NCI-H2029 treated with DMSO at 0.1 percent for 48 hours (cell line): ENCODE results near the gene DCST1.

ENCODE experiments used
- DNase-seq: peaks from one replicate; lab custom pipeline; 2025; lab: John Stamatoyannopoulos, UW

The DCST1 gene

GRCh38 chr1:155075535-155075934 lies 41.9 kb downstream of the DCST1 start:
- DNase-seq, result no peak

DNA sequence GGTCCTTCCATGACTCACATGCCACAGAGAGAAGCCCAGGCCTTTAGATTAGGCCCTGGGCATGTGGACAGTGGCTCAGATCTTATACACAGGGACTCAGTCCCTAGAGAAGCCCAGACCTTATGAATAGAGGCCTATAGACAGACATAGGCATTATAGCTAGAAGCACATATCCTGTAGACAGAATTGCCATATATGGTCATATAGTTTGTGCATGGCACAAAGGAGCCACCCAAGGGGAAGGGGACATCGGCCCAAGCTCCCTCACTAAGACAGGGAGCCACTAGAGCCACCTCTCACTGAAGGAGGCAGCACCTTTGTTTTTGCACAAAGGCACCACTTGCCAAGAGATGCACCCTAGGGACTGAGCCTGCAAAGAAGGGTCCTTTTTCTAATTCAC lies 42.7 kb downstream of the DCST1 start:
- DNase-seq, result no peak

GRCh38 chr1:155077346-155077745 lies 43.7 kb downstream of the DCST1 start:
- no peak for DNase-seq

DNA sequence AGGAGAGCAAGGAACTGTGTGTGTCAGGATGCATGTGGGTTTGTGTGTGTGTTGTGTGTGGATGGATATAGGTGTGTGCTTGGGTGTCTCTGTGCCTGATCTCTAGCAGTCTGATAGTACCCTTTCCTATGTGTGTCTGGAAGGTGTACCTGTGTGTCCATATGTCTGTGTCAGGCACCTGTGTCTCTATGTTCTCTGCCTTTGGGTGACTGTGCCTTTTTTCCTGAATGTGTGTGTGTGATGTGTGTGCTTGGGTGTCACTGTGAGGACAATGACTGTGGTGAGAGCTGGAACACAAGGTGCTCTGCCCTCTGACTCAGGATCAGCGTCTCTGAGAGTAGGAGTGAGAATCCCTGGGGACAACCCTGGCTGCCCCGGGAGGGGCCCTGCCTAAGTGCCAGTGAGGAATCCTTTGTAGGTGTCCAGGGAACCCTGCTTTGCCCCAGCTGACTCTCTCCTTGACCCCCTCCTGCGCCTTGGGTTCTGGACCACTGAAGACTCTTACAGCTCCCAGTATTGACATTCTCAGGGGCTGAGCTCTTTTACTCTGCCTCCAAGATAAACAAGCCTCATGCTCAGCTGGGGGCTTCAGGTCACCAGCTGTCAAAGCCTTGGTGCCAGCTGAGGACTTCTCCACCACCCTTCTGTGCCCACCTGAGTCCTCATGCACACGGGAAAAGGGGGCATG lies 44.3 kb downstream of the DCST1 start:
- no peak for DNase-seq

DNA sequence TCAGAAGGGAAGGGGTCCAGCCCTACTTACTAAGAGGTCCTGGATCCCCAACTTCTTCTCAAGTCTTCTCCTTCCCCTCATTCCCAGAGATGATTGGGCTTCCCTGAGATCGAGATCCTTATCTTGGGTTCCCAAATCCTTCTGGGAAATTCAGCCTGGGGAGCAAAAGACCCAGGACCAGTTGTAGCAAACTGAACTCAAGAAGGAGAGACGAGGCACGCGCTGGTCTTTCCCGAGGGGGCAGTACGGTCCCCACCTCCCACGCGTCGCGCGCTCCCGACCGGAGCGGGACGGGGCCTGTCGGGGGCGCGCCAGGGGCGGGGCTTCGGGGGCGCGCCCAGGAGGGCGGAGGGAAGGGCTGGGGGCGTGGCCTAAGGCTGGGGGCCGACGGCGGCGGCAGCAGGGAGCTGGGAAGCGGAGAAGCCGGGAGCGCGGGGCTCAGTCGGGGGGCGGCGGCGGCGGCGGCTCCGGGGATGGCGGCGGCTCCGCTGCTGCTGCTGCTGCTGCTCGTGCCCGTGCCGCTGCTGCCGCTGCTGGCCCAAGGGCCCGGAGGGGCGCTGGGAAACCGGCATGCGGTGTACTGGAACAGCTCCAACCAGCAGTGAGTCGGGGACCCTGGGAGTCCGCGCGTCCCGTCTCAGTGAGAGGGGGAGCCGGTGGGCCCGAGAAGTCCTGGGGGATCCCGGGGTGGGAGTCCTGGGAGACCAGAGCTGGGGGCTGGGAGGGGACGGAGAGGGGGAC lies 45.0 kb downstream of the DCST1 start, which contains the start of gene EFNA3:
Gene EFNA3 (plus strand): TSS at position 369 of the 741 bp plus-strand sequence. CDS start 105 bp downstream, at position 474.
- no peak for DNase-seq

DNA sequence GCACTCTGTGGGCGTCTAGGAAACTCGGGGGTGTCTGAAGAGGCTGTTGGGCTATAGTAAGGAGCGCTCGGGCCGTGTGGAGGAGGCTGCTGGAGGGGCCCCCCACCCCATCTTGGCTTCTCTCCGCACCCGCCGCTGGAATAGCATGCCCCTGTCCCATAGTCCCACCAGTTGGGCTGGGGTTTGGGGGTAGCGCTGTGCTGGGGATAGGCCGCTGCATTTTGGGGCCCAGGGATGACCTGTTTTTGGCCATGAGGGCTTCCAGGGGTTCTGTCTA lies 45.5 kb downstream of the DCST1 start:
- no peak for DNase-seq

- DNase-seq, result no peak
Measured at GRCh38 chr1:155079487-155080311, 46.1 kb downstream of the DCST1 start.

GRCh38 chr1:155080312-155081228 lies 46.9 kb downstream of the DCST1 start:
- DNase-seq, result no peak

GRCh38 chr1:155081472-155082300 lies 48.1 kb downstream of the DCST1 start:
- peak; percentile 23 for DNase-seq

GRCh38 chr1:155082301-155083051 lies 48.9 kb downstream of the DCST1 start:
- no peak for DNase-seq

DNA sequence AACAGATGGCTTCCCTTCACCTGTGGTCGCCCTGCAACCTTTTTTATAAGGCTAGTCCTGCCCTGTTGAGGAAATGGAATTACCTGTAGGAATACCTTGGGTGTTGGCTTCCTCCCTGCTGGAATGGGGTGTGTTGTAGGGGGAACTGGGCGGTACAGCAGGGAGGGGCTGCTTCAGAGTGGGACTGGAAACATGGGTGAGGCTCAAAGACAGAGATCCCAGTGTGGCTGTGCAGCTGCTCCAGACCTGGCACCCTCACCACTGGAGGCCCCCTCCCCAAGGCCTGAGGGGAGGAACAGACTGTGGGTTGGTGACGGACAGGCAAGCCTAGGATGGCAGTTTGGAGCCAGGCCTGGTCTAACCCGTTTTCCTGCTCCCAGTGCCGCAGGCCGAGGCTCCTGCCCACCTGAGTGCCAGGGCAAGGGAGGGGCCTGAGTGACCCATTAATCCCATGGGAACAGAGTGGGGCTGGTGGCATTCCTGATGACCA lies 49.5 kb downstream of the DCST1 start:
- DNase-seq, result no peak

GRCh38 chr1:155083865-155084721 lies 50.5 kb downstream of the DCST1 start:
- DNase-seq, result no peak

GRCh38 chr1:155084722-155085503 lies 51.3 kb downstream of the DCST1 start:
- peak; percentile 87 for DNase-seq

DNA sequence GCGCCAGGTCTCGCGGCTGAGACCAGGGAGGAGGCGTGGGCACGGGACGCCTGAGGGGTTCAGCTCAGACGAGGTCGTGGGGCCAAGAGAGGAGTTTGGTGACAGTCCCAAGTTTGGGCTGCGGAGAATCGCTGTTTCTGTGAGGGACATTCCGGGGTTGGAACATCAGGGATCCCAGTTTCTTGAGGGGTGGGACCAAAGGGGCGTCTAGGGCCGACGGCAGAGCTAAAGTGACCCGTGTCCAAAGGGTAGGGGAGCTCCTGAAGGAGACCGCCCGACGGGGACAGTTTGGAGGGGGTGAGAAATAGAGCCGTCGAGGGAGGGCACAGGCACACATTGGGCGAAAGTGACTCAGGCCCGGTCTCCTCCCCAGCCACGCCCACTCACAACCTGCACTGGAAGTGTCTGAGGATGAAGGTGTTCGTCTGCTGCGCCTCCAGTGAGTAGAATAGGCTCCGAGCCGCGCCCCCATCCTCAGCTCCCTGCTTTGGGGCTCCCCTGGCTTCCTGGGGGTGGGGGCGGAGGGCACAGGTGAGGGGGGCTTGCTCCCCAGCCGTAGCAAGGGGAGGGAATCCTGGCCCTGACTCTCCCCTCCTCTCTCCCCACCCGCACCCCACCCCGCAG lies 52.0 kb downstream of the DCST1 start:
- no peak for DNase-seq

DNA sequence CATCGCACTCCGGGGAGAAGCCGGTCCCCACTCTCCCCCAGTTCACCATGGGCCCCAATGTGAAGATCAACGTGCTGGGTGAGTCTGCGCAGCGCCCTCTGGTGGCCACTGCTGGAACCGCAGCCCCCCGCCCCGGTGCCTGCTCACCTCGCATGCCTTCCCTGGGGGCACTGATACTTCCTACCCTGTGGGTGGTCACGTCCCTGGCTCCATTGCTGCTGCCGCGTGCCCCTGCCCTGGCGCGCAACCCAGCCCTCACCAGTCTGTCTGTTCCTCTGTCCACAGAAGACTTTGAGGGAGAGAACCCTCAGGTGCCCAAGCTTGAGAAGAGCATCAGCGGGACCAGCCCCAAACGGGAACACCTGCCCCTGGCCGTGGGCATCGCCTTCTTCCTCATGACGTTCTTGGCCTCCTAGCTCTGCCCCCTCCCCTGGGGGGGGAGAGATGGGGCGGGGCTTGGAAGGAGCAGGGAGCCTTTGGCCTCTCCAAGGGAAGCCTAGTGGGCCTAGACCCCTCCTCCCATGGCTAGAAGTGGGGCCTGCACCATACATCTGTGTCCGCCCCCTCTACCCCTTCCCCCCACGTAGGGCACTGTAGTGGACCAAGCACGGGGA lies 52.6 kb downstream of the DCST1 start:
- DNase-seq, result no peak

GRCh38 chr1:155086856-155087535 lies 53.4 kb downstream of the DCST1 start:
- DNase-seq, result no peak
